HG03439 (cell line): ENCODE measurements around the gene UNC45A.
"Not testable (repeated sequence)": the region's sequence is repeated elsewhere in the genome, so short reads cannot be mapped to it uniquely, and the experiment has no call there.

Experiments
- ATAC-seq: cut with Tn5 transposase; IDR thresholded peaks from one replicate; pipeline ENCODE4 v1.9.1; 2021; ENCODE audit warnings: mild to moderate bottlenecking, moderate library complexity; ENCODE audit not compliant: unreplicated experiment

The UNC45A gene

GRCh38 chr15:90903733-90904536 is 31.1 kb upstream of the UNC45A start:
- ATAC-seq, result no peak

- no peak for ATAC-seq
Observed at GRCh38 chr15:90904746-90905145, 30.3 kb upstream of the UNC45A start.

- no peak for ATAC-seq
Observed at GRCh38 chr15:90905306-90906180, 29.5 kb upstream of the UNC45A start.

- ATAC-seq, result no peak
Observed at GRCh38 chr15:90906181-90906849, 28.8 kb upstream of the UNC45A start.

- no peak for ATAC-seq
Observed at GRCh38 chr15:90907051-90907660, 27.9 kb upstream of the UNC45A start.

GRCh38 chr15:90907838-90908507 is 27.1 kb upstream of the UNC45A start:
- no peak for ATAC-seq

DNA sequence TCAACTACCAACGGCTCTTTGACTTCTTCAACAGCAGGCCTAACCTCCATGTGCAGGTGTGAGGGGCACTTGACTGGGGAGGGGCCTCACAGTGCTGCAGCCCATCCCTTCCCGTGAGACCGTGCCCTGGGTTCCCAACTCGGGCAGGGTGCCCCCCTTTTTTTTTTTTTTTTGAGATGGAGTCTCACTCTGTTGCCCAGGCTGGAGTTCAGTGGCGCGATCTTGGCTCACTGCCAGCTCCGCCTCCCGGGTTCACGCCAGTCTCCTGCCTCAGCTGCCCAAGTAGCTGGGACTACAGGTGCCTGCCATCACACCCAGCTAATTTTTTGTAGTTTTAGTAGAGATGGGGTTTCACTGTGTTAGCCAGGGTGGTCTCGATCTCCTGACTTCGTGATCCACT is 25.6 kb upstream of the UNC45A start:
- not testable (repeated sequence) for ATAC-seq

- ATAC-seq, result no peak
Observed at GRCh38 chr15:90909976-90910375, 25.1 kb upstream of the UNC45A start.

- no peak for ATAC-seq
Observed at GRCh38 chr15:90910441-90911301, 24.4 kb upstream of the UNC45A start.

GRCh38 chr15:90911302-90911623 is 23.8 kb upstream of the UNC45A start:
- ATAC-seq, result no peak

DNA sequence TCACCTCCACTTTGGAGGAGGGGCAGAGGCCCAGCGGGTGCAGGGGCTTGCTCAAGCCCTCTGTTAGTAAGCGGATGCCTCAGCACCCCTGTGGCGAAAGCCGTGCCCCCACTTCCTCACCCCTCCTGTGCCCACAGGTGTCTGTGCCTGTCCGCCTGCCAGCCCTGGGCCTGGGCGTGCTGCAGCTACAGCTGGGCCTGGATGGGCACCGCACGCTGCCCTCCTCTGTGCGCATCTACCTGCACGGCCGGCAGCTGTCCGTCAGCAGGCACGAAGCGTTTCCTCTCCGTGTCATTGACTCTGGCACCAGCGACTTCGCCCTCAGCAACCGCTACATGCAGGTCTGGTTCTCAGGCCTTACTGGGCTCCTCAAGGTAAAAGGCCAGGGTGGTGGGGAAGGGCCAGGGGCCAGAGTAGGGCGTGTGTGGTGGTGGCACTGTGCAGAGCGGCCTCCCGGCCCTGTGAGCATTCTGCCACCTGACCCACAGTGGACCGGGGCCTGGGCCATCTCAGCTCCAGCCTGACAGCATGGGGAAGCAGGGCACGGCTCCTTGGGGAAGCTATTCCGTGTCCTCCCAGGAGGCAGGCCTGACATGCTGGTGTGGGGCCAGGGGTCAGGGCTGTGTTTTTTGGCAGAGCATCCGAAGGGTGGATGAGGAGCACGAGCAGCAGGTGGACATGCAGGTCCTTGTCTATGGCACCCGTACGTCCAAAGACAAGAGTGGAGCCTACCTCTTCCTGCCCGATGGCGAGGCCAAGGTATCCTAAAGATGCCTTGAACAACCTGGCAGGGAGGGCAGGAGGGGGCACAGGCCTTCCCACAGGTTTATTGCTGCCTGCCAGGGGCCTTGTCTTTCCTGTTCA is 22.9 kb upstream of the UNC45A start:
- ATAC-seq, result no peak

- ATAC-seq, result no peak
Observed at GRCh38 chr15:90912770-90913075, 22.4 kb upstream of the UNC45A start.

- no peak for ATAC-seq
Observed at GRCh38 chr15:90913398-90913944, 21.6 kb upstream of the UNC45A start.

GRCh38 chr15:90914305-90915080 is 20.6 kb upstream of the UNC45A start:
- no peak for ATAC-seq

- no peak for ATAC-seq
Observed at GRCh38 chr15:90915216-90915807, 19.8 kb upstream of the UNC45A start.

DNA sequence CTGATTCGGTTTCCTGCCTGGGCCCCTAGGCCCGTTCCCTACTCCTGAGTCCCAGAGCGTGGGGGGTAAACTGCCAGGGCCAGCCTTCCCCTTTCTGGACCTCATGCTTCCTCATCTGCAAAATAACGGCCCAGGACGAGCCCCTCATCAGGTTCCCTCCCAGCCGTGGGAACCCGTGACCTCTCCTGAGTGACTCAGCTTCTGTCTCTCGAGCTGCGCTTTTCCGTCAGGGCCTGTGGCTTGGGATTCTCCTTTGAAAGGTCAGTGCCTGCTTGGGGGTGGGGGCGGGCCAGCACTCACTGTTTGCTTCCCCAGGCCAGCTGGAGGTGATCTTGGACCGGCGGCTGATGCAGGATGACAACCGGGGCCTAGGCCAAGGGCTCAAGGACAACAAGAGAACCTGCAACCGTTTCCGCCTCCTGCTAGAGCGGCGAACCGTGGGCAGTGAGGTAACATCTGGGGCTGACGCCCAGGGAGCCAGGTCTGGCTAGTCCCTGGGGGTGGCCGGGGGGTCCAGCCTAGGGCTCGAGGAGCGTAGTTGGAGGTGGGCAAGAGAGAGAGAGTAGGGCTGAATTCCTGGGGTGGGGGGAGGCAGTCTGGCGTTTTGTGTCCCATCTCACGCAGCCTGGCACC is 19.2 kb upstream of the UNC45A start:
- no peak for ATAC-seq

DNA sequence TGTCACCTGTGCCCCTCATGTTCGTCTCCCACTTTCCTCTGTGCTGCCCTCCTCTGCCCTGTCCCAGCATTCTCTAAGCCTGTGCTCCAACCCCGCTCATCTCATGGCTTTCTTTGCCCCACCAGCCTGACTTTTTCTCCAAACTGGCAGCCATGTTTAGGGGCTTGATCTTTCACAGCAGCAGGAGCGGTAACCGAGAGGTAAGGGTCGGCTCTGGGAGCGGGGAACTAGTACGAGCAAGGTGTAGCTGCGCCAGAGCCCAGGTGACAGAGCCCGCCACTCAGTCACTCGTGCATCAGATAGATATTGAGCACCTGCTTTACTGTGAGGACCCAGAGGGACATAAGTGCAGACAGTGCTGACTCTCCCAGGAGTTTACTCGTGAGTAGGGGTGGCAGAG is 18.6 kb upstream of the UNC45A start:
- no peak for ATAC-seq
